ENCODE measurements around the gene ATP6V0C.

DNA sequence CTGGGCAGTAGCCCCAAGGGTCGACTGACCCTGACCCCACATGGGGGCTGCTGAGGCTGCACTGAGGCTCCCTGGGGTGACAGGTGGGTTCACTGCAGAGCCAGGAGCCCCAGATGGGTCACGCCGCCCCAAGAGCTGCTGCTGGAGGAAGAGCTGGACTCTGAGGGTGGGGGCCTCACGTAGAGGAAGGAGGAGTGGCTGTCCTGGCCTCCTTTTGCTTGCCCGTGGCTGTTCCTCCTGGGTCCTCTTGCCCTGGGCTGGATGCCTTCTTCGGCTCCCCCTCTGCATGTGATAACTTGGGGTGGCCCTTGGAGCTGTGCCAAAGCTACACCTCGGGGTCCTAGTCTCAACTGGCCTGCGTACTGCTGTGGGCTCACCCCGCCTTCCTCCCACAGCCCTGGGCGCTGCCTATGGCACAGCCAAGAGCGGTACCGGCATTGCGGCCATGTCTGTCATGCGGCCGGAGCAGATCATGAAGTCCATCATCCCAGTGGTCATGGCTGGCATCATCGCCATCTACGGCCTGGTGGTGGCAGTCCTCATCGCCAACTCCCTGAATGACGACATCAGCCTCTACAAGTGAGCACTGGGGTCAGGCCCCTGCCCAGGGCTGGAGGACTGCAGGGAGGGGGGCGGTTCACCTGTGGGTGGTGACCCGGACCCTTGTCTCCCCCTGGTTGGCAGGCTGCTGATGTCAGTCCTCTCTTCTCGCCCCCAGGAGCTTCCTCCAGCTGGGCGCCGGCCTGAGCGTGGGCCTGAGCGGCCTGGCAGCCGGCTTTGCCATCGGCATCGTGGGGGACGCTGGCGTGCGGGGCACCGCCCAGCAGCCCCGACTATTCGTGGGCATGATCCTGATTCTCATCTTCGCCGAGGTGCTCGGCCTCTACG, 5.3 kb downstream of the ATP6V0C start:
- TF ChIP-seq, protein P1, sequence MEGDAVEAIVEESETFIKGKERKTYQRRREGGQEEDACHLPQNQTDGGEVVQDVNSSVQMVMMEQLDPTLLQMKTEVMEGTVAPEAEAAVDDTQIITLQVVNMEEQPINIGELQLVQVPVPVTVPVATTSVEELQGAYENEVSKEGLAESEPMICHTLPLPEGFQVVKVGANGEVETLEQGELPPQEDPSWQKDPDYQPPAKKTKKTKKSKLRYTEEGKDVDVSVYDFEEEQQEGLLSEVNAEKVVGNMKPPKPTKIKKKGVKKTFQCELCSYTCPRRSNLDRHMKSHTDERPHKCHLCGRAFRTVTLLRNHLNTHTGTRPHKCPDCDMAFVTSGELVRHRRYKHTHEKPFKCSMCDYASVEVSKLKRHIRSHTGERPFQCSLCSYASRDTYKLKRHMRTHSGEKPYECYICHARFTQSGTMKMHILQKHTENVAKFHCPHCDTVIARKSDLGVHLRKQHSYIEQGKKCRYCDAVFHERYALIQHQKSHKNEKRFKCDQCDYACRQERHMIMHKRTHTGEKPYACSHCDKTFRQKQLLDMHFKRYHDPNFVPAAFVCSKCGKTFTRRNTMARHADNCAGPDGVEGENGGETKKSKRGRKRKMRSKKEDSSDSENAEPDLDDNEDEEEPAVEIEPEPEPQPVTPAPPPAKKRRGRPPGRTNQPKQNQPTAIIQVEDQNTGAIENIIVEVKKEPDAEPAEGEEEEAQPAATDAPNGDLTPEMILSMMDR (IDR thresholded peaks at IDR 0.05; ENCODE audit: poor library complexity, severe bottlenecking) = no peak
- TF ChIP-seq POLR2AphosphoS5 (IDR thresholded peaks at IDR 0.05) = no peak
- TF ChIP-seq, protein P2, sequence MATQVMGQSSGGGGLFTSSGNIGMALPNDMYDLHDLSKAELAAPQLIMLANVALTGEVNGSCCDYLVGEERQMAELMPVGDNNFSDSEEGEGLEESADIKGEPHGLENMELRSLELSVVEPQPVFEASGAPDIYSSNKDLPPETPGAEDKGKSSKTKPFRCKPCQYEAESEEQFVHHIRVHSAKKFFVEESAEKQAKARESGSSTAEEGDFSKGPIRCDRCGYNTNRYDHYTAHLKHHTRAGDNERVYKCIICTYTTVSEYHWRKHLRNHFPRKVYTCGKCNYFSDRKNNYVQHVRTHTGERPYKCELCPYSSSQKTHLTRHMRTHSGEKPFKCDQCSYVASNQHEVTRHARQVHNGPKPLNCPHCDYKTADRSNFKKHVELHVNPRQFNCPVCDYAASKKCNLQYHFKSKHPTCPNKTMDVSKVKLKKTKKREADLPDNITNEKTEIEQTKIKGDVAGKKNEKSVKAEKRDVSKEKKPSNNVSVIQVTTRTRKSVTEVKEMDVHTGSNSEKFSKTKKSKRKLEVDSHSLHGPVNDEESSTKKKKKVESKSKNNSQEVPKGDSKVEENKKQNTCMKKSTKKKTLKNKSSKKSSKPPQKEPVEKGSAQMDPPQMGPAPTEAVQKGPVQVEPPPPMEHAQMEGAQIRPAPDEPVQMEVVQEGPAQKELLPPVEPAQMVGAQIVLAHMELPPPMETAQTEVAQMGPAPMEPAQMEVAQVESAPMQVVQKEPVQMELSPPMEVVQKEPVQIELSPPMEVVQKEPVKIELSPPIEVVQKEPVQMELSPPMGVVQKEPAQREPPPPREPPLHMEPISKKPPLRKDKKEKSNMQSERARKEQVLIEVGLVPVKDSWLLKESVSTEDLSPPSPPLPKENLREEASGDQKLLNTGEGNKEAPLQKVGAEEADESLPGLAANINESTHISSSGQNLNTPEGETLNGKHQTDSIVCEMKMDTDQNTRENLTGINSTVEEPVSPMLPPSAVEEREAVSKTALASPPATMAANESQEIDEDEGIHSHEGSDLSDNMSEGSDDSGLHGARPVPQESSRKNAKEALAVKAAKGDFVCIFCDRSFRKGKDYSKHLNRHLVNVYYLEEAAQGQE (IDR thresholded peaks at IDR 0.05; ENCODE audit: borderline replicate concordance) = no peak

All from neural cell (in vitro differentiated cells).